OCI-LY7 (cell line): ENCODE results near the gene ZC3H4.

Experiments used
- CTCF ChIP-seq: fragments of 200-600 bp; sonication (generic); conservative IDR thresholded peaks from 2 replicates; pipeline ENCODE4 v1.5.1; 2014; ENCODE audit warnings: mild to moderate bottlenecking, antibody characterized with exemption, low read length, moderate library complexity, mixed read lengths
- EZH2phosphoT487 ChIP-seq: fragments of 200-600 bp; sonication (generic); IDR thresholded peaks from 2 replicates; pipeline ENCODE4 v1.6.1; 2018; ENCODE audit warnings: low read depth, borderline replicate concordance, mild to moderate bottlenecking, mixed run types, antibody characterized with exemption, low read length, moderate library complexity, mixed read lengths

- TF ChIP-seq CTCF (no peak), EZH2phosphoT487 (no peak)
Observed at GRCh38 chr19:47111006-47111621, 2.5 kb downstream of the ZC3H4 start.
